CD4-positive, alpha-beta T cell (primary cell): ENCODE data around the gene ING4. TPM values are rescaled to one million over a fixed set of nuclear protein-coding genes. Genes with fewer than 3 reads are reported as not detected.
A peak's percentile ranks its signal among the peaks of the same experiment; 100 is the strongest.

Experiments
- ATAC-seq: fragments of 200-7000 bp; cut with Tn5 transposase; one replicate; pipeline ENCODE4 v1.10.0; 2022; ENCODE audit warnings: mild to moderate bottlenecking; ENCODE audit not compliant: poor library complexity
- CTCF ChIA-PET: fragments of 350-600 bp; sonication (Branson Sonifier 250); formaldehyde crosslinking; loops from one replicate; lab custom pipeline; 2021; ENCODE audit warnings: antibody characterized with exemption, inconsistent platforms; lab: Charles Lee
- POLR2A ChIA-PET: fragments of 350-600 bp; sonication (Branson Sonifier 250); formaldehyde crosslinking; loops from one replicate; lab custom pipeline; 2021; ENCODE audit warnings: antibody characterized with exemption, inconsistent platforms; lab: Charles Lee
- DNase-seq, 14 experiments: peaks; one replicate each; pipeline ENCODE4 v3.0.0-alpha.2; 2013 to 2020; ENCODE audit warnings: mixed read lengths in 2 of 14
- H3K27ac ChIP-seq, 2 donors: one replicate each; pipeline versions ENCODE4 v1.5.1 to v1.7.0; 2013; ENCODE audit warnings: low read length in 2 of 2, low read depth in 1 of 2, mild to moderate bottlenecking in 1 of 2
- H3K27me3 ChIP-seq, 2 experiments: 1 replicate in 1 of 2; 2 replicates in 1 of 2; pipeline versions ENCODE4 v1.6.1 to v1.7.0; 2013; ENCODE audit warnings: low read length in 2 of 2, control low read depth in 1 of 2, mild to moderate bottlenecking in 1 of 2, moderate library complexity in 1 of 2; ENCODE audit not compliant: insufficient read depth in 2 of 2, control insufficient read depth in 1 of 2
- H3K36me3 ChIP-seq: one replicate; pipeline ENCODE4 v1.6.1; 2013; ENCODE audit warnings: low read length, control low read depth; ENCODE audit not compliant: insufficient read depth
- H3K4me1 ChIP-seq: one replicate; pipeline ENCODE4 v1.6.1; 2013; ENCODE audit warnings: low read length, control low read depth; ENCODE audit not compliant: insufficient read depth
- H3K4me3 ChIP-seq: one replicate; pipeline ENCODE4 v1.5.1; 2013; ENCODE audit warnings: mild to moderate bottlenecking, low read length, moderate library complexity
- H3K9me3 ChIP-seq, 2 experiments: 1 replicate in 1 of 2; 2 replicates in 1 of 2; pipeline versions ENCODE4 v1.6.1 to v1.7.0; 2013; ENCODE audit warnings: low read length in 2 of 2, mild to moderate bottlenecking in 2 of 2, control low read depth in 1 of 2, moderate library complexity in 1 of 2; ENCODE audit not compliant: control insufficient read depth in 1 of 2, insufficient read depth in 1 of 2
- H3K27ac Mint-ChIP-seq: one replicate; pipeline ENCODE4 v1.8.0; 2020; ENCODE audit warnings: mixed read lengths
- H3K27me3 Mint-ChIP-seq: one replicate; pipeline ENCODE4 v1.8.0; 2021; ENCODE audit warnings: mixed read lengths
- H3K36me3 Mint-ChIP-seq: one replicate; pipeline ENCODE4 v1.8.0; 2021; ENCODE audit warnings: low read depth, mixed read lengths
- H3K4me1 Mint-ChIP-seq: one replicate; pipeline ENCODE4 v1.8.0; 2021; ENCODE audit warnings: low read depth, mixed read lengths
- H3K4me3 Mint-ChIP-seq: one replicate; pipeline ENCODE4 v1.8.0; 2020; ENCODE audit warnings: mild to moderate bottlenecking, mixed read lengths
- H3K9me3 Mint-ChIP-seq: one replicate; pipeline ENCODE4 v1.8.0; 2020; ENCODE audit warnings: mixed read lengths
- intact Hi-C, 2 experiments: fragments of 100-400 bp; cut with DNase I in 1 of 2; cut with micrococcal nuclease in 1 of 2; formaldehyde crosslinking; loops; one replicate each; pipeline versions ENCODE4 v1.15.1 to v1.9.0; 2023 to 2025; cut with DNase I, micrococcal nuclease
- total RNA-seq, 174 experiments: library from RNA in 2 of 174; stranded (reverse) in 2 of 174; gene quantifications; one replicate each; pipeline ENCODE4 v1.2.3 and lab custom pipeline; 2021 to 2026
- TF ChIP-seq, protein P1 (sequence below): fragments of 200-600 bp; IDR thresholded peaks from one replicate; pipeline ENCODE4 v1.8.0; 2022; ENCODE audit warnings: antibody characterized with exemption, mild to moderate bottlenecking

The ING4 gene
- total RNA-seq, 2 experiments from 2014 or later, result 13.8 to 17.4 TPM

DNA sequence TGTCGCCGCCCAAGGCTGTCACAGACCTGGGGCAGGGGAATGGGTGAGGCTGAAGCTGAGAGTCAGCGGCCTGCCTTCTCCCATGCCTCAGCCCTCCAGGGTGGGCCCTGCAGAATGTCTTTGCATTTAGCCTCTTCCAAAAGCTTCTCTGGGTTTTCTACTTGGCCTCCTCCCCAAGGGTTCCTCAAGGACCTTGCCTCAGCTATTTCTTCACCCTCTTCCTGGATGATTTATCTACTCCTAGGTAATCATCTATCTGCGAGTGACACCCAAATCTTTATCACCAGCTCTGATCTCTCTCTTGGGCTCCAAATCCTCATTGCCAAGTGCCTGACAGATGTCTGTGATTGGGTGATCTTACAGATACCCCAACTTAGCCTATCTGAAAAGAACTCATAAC is 22.4 kb downstream of the ING4 start:
- no peaks in the 10 kb centered on the region for H3K36me3 Mint-ChIP-seq

DNA sequence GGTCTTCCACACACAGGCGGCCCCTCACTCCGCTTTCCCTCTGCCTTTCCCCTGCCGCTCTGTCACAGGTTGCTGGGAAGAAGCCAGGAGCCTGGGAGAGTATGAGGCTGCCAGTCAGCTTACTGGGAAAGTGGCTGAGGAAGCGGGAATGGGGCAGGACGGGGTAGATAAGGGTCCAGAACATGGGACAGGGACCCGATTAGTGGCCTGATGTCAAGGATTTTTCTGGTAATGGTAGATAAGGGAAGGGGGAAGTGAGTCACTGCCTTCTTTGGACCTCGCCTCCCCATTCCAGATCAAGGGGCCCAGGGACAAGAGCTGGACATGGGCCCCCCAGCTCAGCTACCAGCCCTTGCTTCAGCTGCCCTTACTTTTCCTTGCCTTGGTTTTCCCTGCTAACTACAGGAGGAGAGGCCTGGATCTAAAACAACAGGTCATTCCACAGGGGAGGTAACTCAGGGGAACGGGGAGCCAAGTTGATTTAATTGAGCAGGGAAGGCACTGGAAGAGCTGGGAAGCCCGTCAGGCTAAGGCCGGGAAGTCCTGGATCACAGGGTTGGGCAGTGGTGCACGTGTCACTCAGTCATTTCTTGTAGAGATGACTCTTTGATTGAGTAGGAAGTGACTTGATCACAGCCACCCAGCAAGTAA is 23.6 kb downstream of the ING4 start:
- Mint-ChIP-seq H3K4me3 (no peak overlapping the region), H3K9me3 (no peaks in the 10 kb centered on the region), H3K36me3 (no peaks in the 10 kb centered on the region), H3K27ac (no peak overlapping the region), H3K4me1 (peaks cover 18% of the 10 kb centered on the region), H3K27me3 (no peaks in the 10 kb centered on the region)
- Histone ChIP-seq H3K27ac (no peak overlapping the region), H3K4me1 (peaks cover 29% of the 10 kb centered on the region), H3K4me3 (no peak overlapping the region), H3K9me3 (peaks cover 6 to 11% of the 10 kb centered on the region in 2 experiments), H3K36me3 (no peaks in the 10 kb centered on the region), H3K27me3 (no peaks in the 10 kb centered on the region)
- DNase-seq, result no peak
- POLR2A ChIA-PET, result no interaction called here
- CTCF ChIA-PET, result no interaction called here
- TF ChIP-seq, protein P1, sequence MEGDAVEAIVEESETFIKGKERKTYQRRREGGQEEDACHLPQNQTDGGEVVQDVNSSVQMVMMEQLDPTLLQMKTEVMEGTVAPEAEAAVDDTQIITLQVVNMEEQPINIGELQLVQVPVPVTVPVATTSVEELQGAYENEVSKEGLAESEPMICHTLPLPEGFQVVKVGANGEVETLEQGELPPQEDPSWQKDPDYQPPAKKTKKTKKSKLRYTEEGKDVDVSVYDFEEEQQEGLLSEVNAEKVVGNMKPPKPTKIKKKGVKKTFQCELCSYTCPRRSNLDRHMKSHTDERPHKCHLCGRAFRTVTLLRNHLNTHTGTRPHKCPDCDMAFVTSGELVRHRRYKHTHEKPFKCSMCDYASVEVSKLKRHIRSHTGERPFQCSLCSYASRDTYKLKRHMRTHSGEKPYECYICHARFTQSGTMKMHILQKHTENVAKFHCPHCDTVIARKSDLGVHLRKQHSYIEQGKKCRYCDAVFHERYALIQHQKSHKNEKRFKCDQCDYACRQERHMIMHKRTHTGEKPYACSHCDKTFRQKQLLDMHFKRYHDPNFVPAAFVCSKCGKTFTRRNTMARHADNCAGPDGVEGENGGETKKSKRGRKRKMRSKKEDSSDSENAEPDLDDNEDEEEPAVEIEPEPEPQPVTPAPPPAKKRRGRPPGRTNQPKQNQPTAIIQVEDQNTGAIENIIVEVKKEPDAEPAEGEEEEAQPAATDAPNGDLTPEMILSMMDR, result no peak
- intact Hi-C loops, result no loop called here
- ATAC-seq, result no peak

More for the DNA sequence above, 22.4 kb downstream of the ING4 start:
- TF ChIP-seq, protein P1, result no peak
- H3K27me3 ChIP-seq, result no peaks in the 10 kb centered on the region
- Mint-ChIP-seq H3K4me3 (no peak overlapping the region), H3K9me3 (no peaks in the 10 kb centered on the region), H3K4me1 (peaks cover 17% of the 10 kb centered on the region), H3K27ac (no peak overlapping the region), H3K27me3 (no peaks in the 10 kb centered on the region)
- peaks cover 10 to 14% of the 10 kb centered on the region in 2 experiments for H3K9me3 ChIP-seq
- peaks cover 18% of the 10 kb centered on the region for H3K4me1 ChIP-seq
- H3K36me3 ChIP-seq, result no peaks in the 10 kb centered on the region
- no peak overlapping the region for H3K4me3 ChIP-seq
- ATAC-seq, result no peak
- DNase-seq, result no peak
- H3K27ac ChIP-seq, result no peak overlapping the region
- ChIA-PET CTCF (no interaction called here), POLR2A (interaction anchor here (0.6 kb wide), 1 partner anchor 9 kb away, joined by 3 read pairs; no protein-coding TSS in a partner anchor)
- intact Hi-C loops, result no loop called here

- H3K36me3 ChIP-seq, result no peaks in the 10 kb centered on the region
- no peak overlapping the region for H3K4me3 Mint-ChIP-seq
- DNase-seq (peak in 1 of 14 experiments; percentile 32), ATAC-seq (no peak)
- no peaks in the 10 kb centered on the region for H3K36me3 Mint-ChIP-seq
- no peaks in the 10 kb centered on the region for H3K27me3 ChIP-seq
- TF ChIP-seq, protein P1, result no peak
- H3K27ac Mint-ChIP-seq, result no peak overlapping the region
- H3K4me1 Mint-ChIP-seq, result peaks cover 24% of the 10 kb centered on the region
- H3K27me3 Mint-ChIP-seq, result no peaks in the 10 kb centered on the region
- intact Hi-C loops, result no loop called here
- no peak overlapping the region for H3K27ac ChIP-seq
- H3K9me3 ChIP-seq, result peaks cover 0 to 5% of the 10 kb centered on the region in 2 experiments
- POLR2A ChIA-PET, result no interaction called here
- H3K9me3 Mint-ChIP-seq, result no peaks in the 10 kb centered on the region
- H3K4me1 ChIP-seq, result peaks cover 37% of the 10 kb centered on the region
- CTCF ChIA-PET, result no interaction called here
- no peak overlapping the region for H3K4me3 ChIP-seq
Observed at GRCh38 chr12:6638305-6638704, 24.6 kb downstream of the ING4 start.
